HG02943 (cell line): ENCODE measurements around the gene SH3TC1.

Source experiments
- ATAC-seq: cut with Tn5 transposase; IDR thresholded peaks from one replicate; pipeline ENCODE4 v1.9.1; 2021; ENCODE audit warnings: mild to moderate bottlenecking, low read depth, moderate library complexity; ENCODE audit not compliant: unreplicated experiment

The SH3TC1 gene

GRCh38 chr4:8179771-8180170 lies 19.3 kb upstream of the SH3TC1 start:
- ATAC-seq = no peak

- no peak for ATAC-seq
Observed at GRCh38 chr4:8180310-8181093, 18.6 kb upstream of the SH3TC1 start.

- no peak for ATAC-seq
Observed at GRCh38 chr4:8181119-8181518, 18.0 kb upstream of the SH3TC1 start.

GRCh38 chr4:8181844-8182243 lies 17.2 kb upstream of the SH3TC1 start:
- ATAC-seq = no peak

- no peak for ATAC-seq
Observed at GRCh38 chr4:8182294-8182693, 16.8 kb upstream of the SH3TC1 start.

- no peak for ATAC-seq
Observed at GRCh38 chr4:8182858-8183725, 16.0 kb upstream of the SH3TC1 start.

GRCh38 chr4:8184061-8184460 lies 15.0 kb upstream of the SH3TC1 start:
- no peak for ATAC-seq

- ATAC-seq = no peak
Observed at GRCh38 chr4:8185295-8185694, 13.8 kb upstream of the SH3TC1 start.

- ATAC-seq = no peak
Observed at GRCh38 chr4:8185930-8186329, 13.2 kb upstream of the SH3TC1 start.

GRCh38 chr4:8188085-8188484 lies 11.0 kb upstream of the SH3TC1 start:
- ATAC-seq = no peak

GRCh38 chr4:8188743-8189550 lies 10.1 kb upstream of the SH3TC1 start:
- ATAC-seq = no peak

GRCh38 chr4:8189551-8190466 lies 9.3 kb upstream of the SH3TC1 start:
- no peak for ATAC-seq

- no peak for ATAC-seq
Observed at GRCh38 chr4:8191136-8191747, 7.8 kb upstream of the SH3TC1 start.

GRCh38 chr4:8192748-8193738 lies 6.0 kb upstream of the SH3TC1 start:
- peak; percentile 86 for ATAC-seq

- ATAC-seq = no peak
Observed at GRCh38 chr4:8194306-8195242, 4.5 kb upstream of the SH3TC1 start.

- no peak for ATAC-seq
Observed at GRCh38 chr4:8195431-8195830, 3.7 kb upstream of the SH3TC1 start.

- ATAC-seq = no peak
Observed at GRCh38 chr4:8195841-8196458, 3.1 kb upstream of the SH3TC1 start.
